Testis (tissue), 2 donors: Measurements from ENCODE around the gene MOV10L1.

Source experiments
- CTCF ChIP-seq, 3 experiments: fragments of 450-650 bp in 2 of 3; fragments of 200-600 bp in 1 of 3; sonication (generic) in 1 of 3; IDR thresholded peaks; one replicate each; pipeline ENCODE4 v1.5.1; 2016 to 2019; ENCODE audit warnings: antibody characterized with exemption in 3 of 3, mild to moderate bottlenecking in 2 of 3, moderate library complexity in 1 of 3
- POLR2A ChIP-seq: fragments of 450-650 bp; IDR thresholded peaks from one replicate; pipeline ENCODE4 v1.6.1; 2017; ENCODE audit warnings: antibody characterized with exemption, mild to moderate bottlenecking, moderate library complexity

- TF ChIP-seq CTCF (IDR thresholded peaks at IDR 0.05) (no peak), POLR2A (no peak)
Observed at GRCh38 chr22:50141462-50141861, 51.7 kb downstream of the MOV10L1 start.
